Lung microvascular endothelial cell (primary cell): ENCODE results near the gene RARB. TPM values are rescaled to one million over a fixed set of nuclear protein-coding genes. Genes with fewer than 3 reads are reported as not detected.

Experiments used
- DNase-seq, 2 donors: peaks; one replicate each; pipeline versions ENCODE4 v3.0.0 to v3.0.0-alpha.2; 2010; ENCODE audit warnings: low read depth in 2 of 2
- total RNA-seq: library from RNA; depleted of rRNA; stranded (reverse); fragments of >200 nt; gene quantifications from 2 replicates; pipeline ENCODE4 v1.2.1, GENCODE V29; 2014

Gene RARB
- total RNA-seq, 1 donor from 2014 or later, result 2.4 TPM

DNA sequence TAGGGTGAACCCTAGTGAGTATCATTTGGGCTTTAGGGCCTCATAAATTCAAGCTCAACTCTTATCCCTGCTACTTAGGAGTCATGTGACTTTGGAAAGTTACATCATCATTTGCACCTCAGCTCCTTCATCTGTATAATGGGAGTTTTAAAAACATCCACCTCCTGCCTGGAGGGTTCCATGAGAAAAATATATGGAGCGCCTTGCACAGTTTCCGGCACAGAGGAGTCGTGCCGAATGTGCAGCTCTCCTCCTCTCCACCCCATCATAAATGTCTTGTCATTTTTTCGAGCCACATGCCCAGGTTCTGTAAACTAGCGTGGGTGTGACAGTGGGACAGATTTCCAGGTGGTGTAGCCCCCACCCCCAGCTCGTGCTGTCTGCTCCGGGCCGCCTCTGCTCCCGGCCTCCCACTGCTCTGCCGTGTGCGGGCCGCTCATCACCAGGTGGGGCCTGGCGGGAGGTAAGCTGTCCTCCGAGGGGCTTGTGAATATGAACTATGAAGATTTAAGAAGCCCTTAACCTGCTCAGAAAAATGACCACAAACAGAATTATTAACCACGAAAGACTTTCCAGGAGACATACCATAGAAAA, 146.2 kb downstream of the RARB start:
- no peak for DNase-seq

DNA sequence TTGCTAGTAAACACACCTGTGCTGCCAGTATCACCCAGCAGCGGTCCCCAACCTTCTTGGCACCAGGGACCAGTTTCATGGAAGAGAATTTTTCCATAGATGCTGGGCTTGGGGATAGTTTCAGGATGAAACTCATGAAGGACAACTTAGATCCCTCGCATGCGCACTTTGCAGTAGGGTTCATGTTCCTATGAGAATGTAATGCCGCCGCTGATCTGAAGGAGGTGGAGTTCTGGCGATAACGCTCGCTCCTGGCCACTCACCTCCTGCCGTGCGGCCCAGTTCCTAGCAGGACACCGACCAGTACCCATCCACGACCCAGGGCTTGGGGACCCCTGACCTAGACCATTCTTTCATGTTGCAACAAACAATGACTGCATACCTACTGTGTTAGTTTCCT, 146.9 kb downstream of the RARB start:
- no peak for DNase-seq

DNA sequence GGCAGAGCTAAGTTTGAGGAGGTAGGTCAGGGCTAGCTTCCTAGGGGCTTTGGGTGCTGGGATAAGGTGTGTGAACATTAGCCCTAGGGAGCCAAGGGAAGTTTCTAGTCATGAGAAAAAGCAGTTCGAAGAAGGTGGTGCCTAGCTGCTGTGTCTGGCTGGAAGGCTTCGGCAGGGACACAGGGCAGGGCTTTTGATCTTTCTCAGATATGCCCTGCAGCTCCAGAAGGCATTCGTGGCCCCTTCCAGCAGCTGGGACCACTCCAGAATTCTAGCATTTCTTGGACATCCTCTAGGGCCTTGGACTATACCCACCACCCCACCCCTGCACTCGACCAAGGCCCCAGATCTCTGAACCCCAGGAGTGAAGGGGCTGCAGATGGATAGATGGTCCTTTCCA, 148.1 kb downstream of the RARB start:
- DNase-seq, result no peak

- DNase-seq, result no peak
Measured at GRCh38 chr3:25576831-25577454, 148.9 kb downstream of the RARB start.

DNA sequence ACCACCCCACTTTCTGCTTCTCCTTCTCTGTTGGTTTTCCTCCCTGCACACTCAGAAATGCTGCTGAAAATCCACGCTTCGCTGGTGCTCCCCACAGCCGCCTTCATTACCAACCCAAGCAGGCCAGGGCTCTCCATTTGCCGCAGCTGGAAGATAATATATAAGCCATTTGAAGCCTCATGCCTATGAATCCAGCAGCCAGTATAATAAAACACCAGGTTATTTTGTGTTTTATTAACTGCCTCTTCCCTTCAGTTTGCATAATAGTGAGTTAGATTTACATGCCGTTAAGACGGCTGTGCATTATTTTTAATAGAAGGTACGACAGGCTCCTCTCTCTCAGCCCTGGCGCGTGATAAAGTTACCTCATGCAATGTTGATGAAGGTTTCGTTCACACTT, 150.0 kb downstream of the RARB start:
- no peak for DNase-seq

- no peak for DNase-seq
Measured at GRCh38 chr3:25580534-25580933, 152.5 kb downstream of the RARB start.

- no peak for DNase-seq
Measured at GRCh38 chr3:25581335-25581734, 153.3 kb downstream of the RARB start.

DNA sequence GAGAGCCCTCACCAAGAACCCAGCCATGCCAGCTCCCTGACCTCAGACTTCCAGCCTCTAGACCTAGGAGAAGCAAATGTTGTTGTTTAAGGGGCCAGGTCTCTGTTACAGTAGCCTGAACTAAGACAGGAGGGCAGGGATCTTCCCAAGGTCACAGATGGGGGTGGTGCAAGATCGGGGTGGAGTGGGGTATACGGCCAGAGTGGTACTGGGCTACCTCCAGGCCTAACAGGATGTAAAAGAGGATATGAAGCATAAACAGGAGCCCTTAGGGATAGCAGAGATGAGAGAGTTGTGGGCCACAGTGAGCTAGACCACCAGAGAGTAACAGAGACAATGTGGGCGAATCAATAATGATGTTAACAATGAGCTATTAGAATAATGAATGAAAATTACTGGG, 153.8 kb downstream of the RARB start:
- peak in 1 of 2 donors; percentile 26 for DNase-seq

DNA sequence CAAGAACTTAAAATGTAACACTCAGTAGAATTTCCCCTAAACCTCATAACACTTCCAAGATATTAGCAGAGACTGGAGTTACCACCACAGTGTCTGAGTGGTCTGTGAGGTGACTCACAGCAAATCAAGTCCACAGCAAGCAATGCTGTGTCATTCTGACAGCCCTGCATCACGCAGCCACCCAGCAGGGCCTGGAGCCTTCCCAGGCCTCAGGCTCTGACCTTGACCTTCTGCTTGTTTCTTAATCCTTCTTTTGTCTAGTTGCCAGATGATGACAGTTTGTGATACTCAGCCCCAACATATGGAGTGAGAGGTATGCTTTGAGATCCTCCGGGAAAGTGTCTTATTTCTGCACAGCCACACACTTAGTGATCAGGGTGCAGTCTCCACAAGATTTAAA, 154.2 kb downstream of the RARB start:
- peak in 1 of 2 donors; percentile 93 for DNase-seq

DNA sequence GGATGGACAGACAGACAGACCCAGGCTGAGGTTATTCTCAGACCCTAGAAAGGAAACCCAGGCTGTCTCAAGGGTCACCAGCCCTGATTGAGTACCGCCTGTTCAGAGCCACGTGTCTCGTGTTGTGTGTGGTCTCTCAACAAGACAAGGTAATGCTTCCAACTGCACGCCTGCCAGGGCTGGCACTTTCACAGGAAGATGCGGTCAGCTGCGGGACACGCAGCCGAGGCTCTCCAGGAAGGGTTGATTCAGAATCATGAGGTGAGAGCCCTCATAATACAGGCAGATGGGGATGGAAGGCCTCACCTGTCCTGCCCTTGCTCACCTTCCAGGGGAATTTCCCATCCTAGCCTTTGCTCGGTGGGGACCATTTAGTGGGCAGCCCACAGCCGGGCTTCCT, 155.3 kb downstream of the RARB start:
- no peak for DNase-seq

- no peak for DNase-seq
Measured at GRCh38 chr3:25584011-25584789, 156.1 kb downstream of the RARB start.

DNA sequence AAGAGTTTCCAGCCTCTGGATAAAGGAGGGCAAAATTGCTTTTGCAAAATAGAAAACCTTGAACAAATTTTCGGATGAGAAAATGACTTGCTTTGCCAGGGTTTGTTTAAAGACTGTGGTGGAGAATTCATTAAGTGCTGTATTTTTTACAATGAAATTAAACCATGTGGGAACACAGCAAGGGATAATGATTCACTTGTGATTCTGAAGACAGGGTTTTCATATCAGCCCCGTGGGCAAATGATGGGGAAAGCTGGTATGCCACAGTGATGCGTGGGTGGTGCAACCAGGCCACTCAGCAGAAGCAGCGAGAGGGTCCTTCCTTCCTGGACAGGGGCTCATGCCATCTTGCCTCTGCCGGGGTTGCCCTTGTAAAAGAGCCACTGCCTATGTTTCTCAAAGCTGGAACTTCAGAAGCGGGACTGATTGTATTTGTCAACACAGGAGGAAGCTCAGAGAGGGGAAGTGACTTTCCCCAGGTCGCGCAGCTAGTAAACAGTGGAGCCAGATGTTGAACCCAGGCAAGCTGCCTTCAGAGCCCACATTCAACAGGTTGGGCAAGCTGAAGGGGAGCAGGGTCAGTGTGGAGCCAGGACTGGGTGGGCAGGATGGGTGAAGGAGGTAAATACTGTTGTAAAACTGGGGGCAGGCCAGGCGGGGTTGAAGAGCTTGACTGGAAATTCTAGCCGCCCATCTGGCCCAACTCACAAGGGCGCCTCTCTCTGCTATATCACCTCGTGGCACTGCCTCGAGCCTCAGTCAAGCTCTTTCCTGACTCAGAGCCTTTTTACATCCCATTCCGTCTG, 157.5 kb downstream of the RARB start:
- no peak for DNase-seq

- DNase-seq, result no peak
Measured at GRCh38 chr3:25586167-25586505, 158.1 kb downstream of the RARB start.

DNA sequence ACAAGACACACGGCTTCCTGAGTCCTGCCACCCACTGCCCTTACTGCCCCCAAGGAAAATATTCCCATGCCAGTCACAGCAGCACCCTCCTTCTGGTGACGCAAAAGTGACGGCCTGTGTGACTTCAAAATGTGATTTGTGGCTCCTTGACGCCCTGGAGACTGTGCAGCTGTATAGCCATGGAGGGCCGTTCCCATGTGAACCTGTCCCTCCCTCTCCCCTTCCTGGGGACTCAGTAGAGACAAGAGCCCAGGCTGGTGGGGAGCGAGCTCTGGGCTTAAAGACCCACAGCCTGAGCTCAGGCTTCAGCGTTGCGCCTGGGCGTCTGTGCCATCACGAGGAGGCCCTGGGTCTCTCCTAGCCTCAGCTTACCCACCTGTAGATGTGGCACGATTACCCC, 158.5 kb downstream of the RARB start:
- no peak for DNase-seq

GRCh38 chr3:25587094-25587493, 159.0 kb downstream of the RARB start:
- DNase-seq, result no peak

GRCh38 chr3:25587526-25587925, 159.5 kb downstream of the RARB start:
- DNase-seq, result no peak

- DNase-seq, result no peak
Measured at GRCh38 chr3:25587975-25588374, 159.9 kb downstream of the RARB start.

DNA sequence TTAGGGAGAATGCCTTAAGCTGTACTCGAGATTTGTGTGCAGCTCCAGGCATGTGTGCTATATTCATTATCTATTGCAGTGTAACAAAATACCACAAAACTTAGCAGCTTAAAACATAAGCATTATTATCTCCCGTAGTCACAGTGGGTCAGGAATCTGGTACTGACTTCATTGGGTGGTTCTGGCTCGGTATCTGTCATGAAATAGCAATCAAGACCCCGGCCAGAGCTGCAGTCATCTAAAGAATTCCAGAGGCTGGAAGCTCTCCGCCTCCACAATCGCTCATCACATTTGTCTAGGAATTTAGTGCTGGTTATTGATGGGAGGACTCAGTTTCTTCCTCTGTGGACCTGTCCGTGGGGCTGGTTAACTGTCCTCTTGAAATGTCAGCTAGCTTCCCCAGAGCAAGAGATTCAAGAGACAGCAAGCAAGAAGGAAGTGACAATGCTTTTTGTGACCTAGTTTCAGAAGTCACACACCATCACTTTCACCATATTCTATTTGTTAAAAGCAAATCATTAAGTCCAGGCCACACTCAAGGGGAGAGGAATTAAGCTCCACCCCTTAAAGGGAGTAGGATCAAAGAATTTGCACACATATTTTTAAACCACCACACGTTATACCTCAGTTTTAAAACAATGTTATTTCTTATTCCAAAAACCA, 160.5 kb downstream of the RARB start:
- no peak for DNase-seq

- DNase-seq, result no peak
Measured at GRCh38 chr3:25589104-25589782, 161.2 kb downstream of the RARB start.

- no peak for DNase-seq
Measured at GRCh38 chr3:25589783-25590258, 161.8 kb downstream of the RARB start.

- DNase-seq, result peak in 1 of 2 donors; percentile 74
Measured at GRCh38 chr3:25592510-25592968, 164.5 kb downstream of the RARB start.
